OCI-LY7 (cell line): ENCODE measurements around the gene PRAME. TPM values are rescaled to one million over a fixed set of nuclear protein-coding genes. Genes with fewer than 3 reads are reported as not detected.
"Not testable (repeated sequence)": the region's sequence is repeated elsewhere in the genome, so short reads cannot be mapped to it uniquely, and the experiment has no call there.

Source experiments
- BruUV-seq: library from RNA; stranded (reverse); fragments of 400-500 nt; replicated peaks from 2 replicates; lab custom pipeline; 2021; lab: Mats Ljungman, UMichigan
- CTCF ChIA-PET: fragments of 300-600 bp; sonication (Branson Sonifier 250); formaldehyde crosslinking; loops from one replicate; lab custom pipeline; 2022; ENCODE audit warnings: antibody characterized with exemption; ENCODE audit not compliant: unreplicated experiment; lab: Charles Lee
- POLR2A ChIA-PET: fragments of 300-600 bp; sonication (Branson Sonifier 250); formaldehyde crosslinking; loops from one replicate; lab custom pipeline; 2022; ENCODE audit warnings: antibody characterized with exemption; lab: Charles Lee
- DNase-seq: peaks from one replicate; pipeline ENCODE4 v3.0.0-alpha.2; 2015; ENCODE audit warnings: low spot score
- H2AFZ ChIP-seq: fragments of 200-600 bp; sonication (generic), shearing (Covaris generic); 2 replicates; pipeline ENCODE4 v1.6.1; 2014; ENCODE audit warnings: mild to moderate bottlenecking, antibody characterized with exemption, low read length, moderate library complexity
- H3K27ac ChIP-seq: fragments of 200-600 bp; sonication (generic); 2 replicates; pipeline ENCODE4 v1.5.1; 2014; ENCODE audit warnings: mixed run types, low read depth, mild to moderate bottlenecking, moderate library complexity, low read length, inconsistent platforms; ENCODE audit not compliant: poor library complexity, severe bottlenecking
- H3K36me3 ChIP-seq: fragments of 200-600 bp; sonication (generic); 2 replicates; pipeline ENCODE4 v1.6.1; 2014; ENCODE audit warnings: mild to moderate bottlenecking, antibody characterized with exemption, low read length, moderate library complexity, mixed read lengths; ENCODE audit not compliant: insufficient read depth
- H3K4me1 ChIP-seq: fragments of 200-600 bp; sonication (generic); 2 replicates; pipeline ENCODE4 v1.5.1; 2014; ENCODE audit warnings: mild to moderate bottlenecking, low read length; ENCODE audit not compliant: insufficient read depth, poor library complexity, severe bottlenecking
- H3K4me2 ChIP-seq: fragments of 200-600 bp; sonication (generic); 2 replicates; pipeline ENCODE4 v1.6.1; 2014; ENCODE audit warnings: mild to moderate bottlenecking, low read length
- H3K4me3 ChIP-seq: fragments of 200-600 bp; sonication (generic); 2 replicates; pipeline ENCODE4 v1.5.1; 2014; ENCODE audit warnings: mild to moderate bottlenecking, low read depth, low read length; ENCODE audit not compliant: poor library complexity, severe bottlenecking
- H3K79me2 ChIP-seq: fragments of 200-600 bp; sonication (generic); 2 replicates; pipeline ENCODE4 v1.6.1; 2016; ENCODE audit warnings: low read depth, mild to moderate bottlenecking, low read length, moderate library complexity, mixed read lengths; ENCODE audit not compliant: insufficient read depth
- H3K9me2 ChIP-seq: fragments of 200-600 bp; sonication (generic); 2 replicates; pipeline ENCODE4 v1.6.1; 2016; ENCODE audit warnings: mild to moderate bottlenecking, low read length, mixed read lengths; ENCODE audit not compliant: insufficient read depth
- H3K9me3 ChIP-seq: fragments of 200-600 bp; sonication (generic); 2 replicates; pipeline ENCODE4 v1.6.1; 2014; ENCODE audit warnings: mild to moderate bottlenecking, mixed run types, low read length, mixed read lengths
- H4K20me1 ChIP-seq: fragments of 200-600 bp; sonication (generic); 2 replicates; pipeline ENCODE4 v1.6.1; 2014; ENCODE audit warnings: mild to moderate bottlenecking, antibody characterized with exemption, low read length, moderate library complexity, mixed read lengths; ENCODE audit not compliant: insufficient read depth
- CTCF ChIP-seq: fragments of 200-600 bp; sonication (generic); conservative IDR thresholded peaks from 2 replicates; pipeline ENCODE4 v1.5.1; 2014; ENCODE audit warnings: mild to moderate bottlenecking, antibody characterized with exemption, low read length, moderate library complexity, mixed read lengths
- EZH2phosphoT487 ChIP-seq: fragments of 200-600 bp; sonication (generic); IDR thresholded peaks from 2 replicates; pipeline ENCODE4 v1.6.1; 2018; ENCODE audit warnings: low read depth, borderline replicate concordance, mild to moderate bottlenecking, mixed run types, antibody characterized with exemption, low read length, moderate library complexity, mixed read lengths
- intact Hi-C: fragments of 100-400 bp; cut with micrococcal nuclease; formaldehyde crosslinking; loops from one replicate; pipeline ENCODE4 v1.10.0; 2022; ENCODE audit not compliant: unreplicated experiment
- total RNA-seq, 2 experiments: library from RNA; depleted of rRNA in 1 of 2; stranded (reverse); fragments of >200 nt in 1 of 2; shearing (Covaris generic) in 1 of 2; gene quantifications; 2 replicates each; pipeline ENCODE4 v1.2.3, GENCODE V29; 2014 to 2022

PRAME gene
- total RNA-seq, 2 experiments from 2014 or later: 0.28 TPM; not detected in 1

- H3K4me2 ChIP-seq: no peak overlapping the region
- ChIA-PET CTCF (no interaction called here), POLR2A (interaction anchor here (0.6 kb wide), 1 partner anchor 43 kb away, joined by 4 read pairs; no protein-coding TSS in a partner anchor)
- H2AFZ ChIP-seq: no peak overlapping the region
- no peaks in the 10 kb centered on the region for H3K79me2 ChIP-seq
- H3K27ac ChIP-seq: no peak overlapping the region
- no peaks in the 10 kb centered on the region for H4K20me1 ChIP-seq
- TF ChIP-seq EZH2phosphoT487 (no peak), CTCF (no peak)
- H3K9me2 ChIP-seq: no peaks in the 10 kb centered on the region
- intact Hi-C loops: no loop called here
- H3K4me3 ChIP-seq: no peak overlapping the region
- no peaks in the 10 kb centered on the region for H3K9me3 ChIP-seq
- H3K4me1 ChIP-seq: no peaks in the 10 kb centered on the region
- BruUV-seq: no TSS peak
- DNase-seq: no peak
- H3K36me3 ChIP-seq: no peaks in the 10 kb centered on the region
These were observed 25.2 kb downstream of the PRAME start for GRCh38 chr22:22533863-22534262.

GRCh38 chr22:22533417-22533816 is 25.6 kb downstream of the PRAME start:
- H3K36me3 ChIP-seq: no peaks in the 10 kb centered on the region
- no peak overlapping the region for H3K4me2 ChIP-seq
- TF ChIP-seq EZH2phosphoT487 (no peak), CTCF (no peak)
- no TSS peak for BruUV-seq
- ChIA-PET CTCF (no interaction called here), POLR2A (no interaction called here)
- no peaks in the 10 kb centered on the region for H3K9me3 ChIP-seq
- H2AFZ ChIP-seq: no peak overlapping the region
- DNase-seq: no peak
- no peak overlapping the region for H3K27ac ChIP-seq
- no peaks in the 10 kb centered on the region for H4K20me1 ChIP-seq
- intact Hi-C loops: no loop called here
- H3K4me3 ChIP-seq: no peak overlapping the region
- H3K4me1 ChIP-seq: no peaks in the 10 kb centered on the region
- H3K9me2 ChIP-seq: no peaks in the 10 kb centered on the region
- no peaks in the 10 kb centered on the region for H3K79me2 ChIP-seq

DNA sequence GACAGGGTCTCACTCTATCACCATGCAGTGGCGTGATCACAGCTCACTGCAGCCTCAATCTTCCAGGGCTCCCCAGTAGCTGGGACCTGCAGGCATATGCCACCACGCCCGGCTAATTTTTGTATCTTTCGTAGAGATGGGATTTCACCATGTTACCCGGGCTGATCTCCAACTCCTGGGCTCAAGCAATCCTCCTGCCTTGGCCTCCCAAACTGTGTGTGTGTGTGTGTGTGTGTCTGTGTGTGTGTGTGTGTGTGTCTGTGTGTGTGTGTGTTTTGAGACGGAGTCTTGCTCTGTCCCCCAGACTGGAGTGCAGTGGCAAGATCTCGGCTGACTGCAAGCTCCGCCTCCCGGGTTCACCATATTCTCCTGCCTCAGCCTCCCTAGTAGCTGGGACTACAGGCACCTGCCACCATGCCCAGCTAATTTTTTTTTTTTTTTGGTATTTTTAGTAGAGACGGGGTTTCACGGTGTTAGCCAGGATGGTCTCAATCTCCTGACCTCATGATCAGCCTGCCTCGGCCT is 26.5 kb downstream of the PRAME start:
- H3K9me3 ChIP-seq, H3K4me3 ChIP-seq, CTCF ChIA-PET, H3K36me3 ChIP-seq, H2AFZ ChIP-seq, H4K20me1 ChIP-seq, intact Hi-C loops, DNase-seq, H3K4me2 ChIP-seq, H3K27ac ChIP-seq, H3K4me1 ChIP-seq, BruUV-seq, H3K79me2 ChIP-seq, POLR2A ChIA-PET, H3K9me2 ChIP-seq: not testable (repeated sequence)
